SK-N-MC (cell line): ENCODE results near the gene CLUH.

ENCODE experiments used
- DNase-seq: peaks from one replicate; pipeline ENCODE4 v3.0.0-alpha.2; 2011; ENCODE audit warnings: low read depth, low spot score
- H3K27ac ChIP-seq: fragments of 200-600 bp; sonication (generic); 2 replicates; pipeline ENCODE4 v1.5.1; 2016; ENCODE audit warnings: mixed run types
- H3K36me3 ChIP-seq: fragments of 200-600 bp; sonication (generic); 2 replicates; pipeline ENCODE4 v1.6.1; 2017; ENCODE audit warnings: antibody characterized with exemption, low read length, mixed read lengths; ENCODE audit not compliant: insufficient read depth
- H3K4me3 ChIP-seq: fragments of 200-600 bp; sonication (generic); 2 replicates; pipeline ENCODE4 v1.5.1; 2016
- H3K9ac ChIP-seq: fragments of 200-600 bp; sonication (generic); 2 replicates; pipeline ENCODE4 v1.8.0; 2017; ENCODE audit warnings: mixed run types, mixed read lengths; ENCODE audit not compliant: insufficient read length
- H3K9me3 ChIP-seq: fragments of 200-600 bp; sonication (generic); 2 replicates; pipeline ENCODE4 v1.6.1; 2017; ENCODE audit warnings: low read depth, mild to moderate bottlenecking, antibody characterized with exemption, low read length, moderate library complexity, mixed read lengths
- EZH2 ChIP-seq: fragments of 200-600 bp; sonication (generic); IDR thresholded peaks from one replicate; pipeline ENCODE4 v1.6.1; 2017; ENCODE audit warnings: antibody characterized with exemption
- FOXP2 ChIP-seq: optimal IDR thresholded peaks from 2 replicates; pipeline ENCODE3; 2011; ENCODE audit warnings: mild to moderate bottlenecking, moderate library complexity; ENCODE audit not compliant: insufficient read depth; ENCODE audit errors: extremely low read length, control extremely low read depth
- POLR2AphosphoS5 ChIP-seq: IDR thresholded peaks from 2 replicates; pipeline ENCODE4 v1.6.1; 2012; ENCODE audit warnings: mild to moderate bottlenecking, low read depth, low read length, borderline replicate concordance

The CLUH gene

DNA sequence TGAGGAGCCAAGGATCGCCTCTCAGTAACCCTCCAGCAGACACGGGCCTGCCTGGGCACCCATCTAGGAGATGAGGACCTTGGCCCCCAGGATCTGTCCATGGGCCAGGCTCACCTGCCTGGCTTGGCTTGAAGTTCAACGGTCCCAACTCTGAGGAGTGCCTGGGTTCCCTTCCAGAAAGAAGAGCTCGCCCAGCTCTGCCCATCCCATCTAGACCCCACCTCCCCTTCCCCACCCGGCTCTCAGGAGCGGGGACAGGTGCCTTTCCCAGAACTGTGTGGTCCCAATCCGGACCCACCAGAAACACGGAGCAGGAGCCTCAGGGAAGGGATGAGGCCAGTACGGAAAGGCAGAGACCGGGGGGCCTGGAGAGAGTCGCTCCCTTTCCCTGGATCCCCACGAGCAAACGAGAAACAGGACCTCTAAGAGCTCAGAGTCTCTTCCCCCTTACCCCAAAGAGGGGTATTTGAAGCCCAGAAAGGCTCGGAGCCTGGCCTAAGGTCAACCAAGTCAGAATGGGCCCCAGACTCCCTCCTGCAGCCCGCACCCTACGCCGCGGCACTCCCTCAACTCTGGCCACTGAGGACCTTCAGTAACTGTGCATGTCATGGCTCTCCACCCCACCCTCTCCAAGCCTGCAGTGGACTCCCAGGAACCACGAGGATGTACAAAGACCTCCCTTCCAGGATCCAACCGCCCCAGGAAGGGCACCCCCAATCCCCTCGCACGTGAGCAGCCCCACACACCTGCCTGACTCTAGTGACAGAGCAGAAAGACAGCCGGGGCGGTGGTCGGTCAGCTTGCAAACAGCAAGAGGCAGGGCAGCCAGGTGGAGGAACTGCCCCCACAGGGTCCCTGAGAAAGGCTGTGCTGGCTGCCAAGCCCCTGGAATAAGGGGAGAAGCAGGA, 5.4 kb downstream of the CLUH start:
- TF ChIP-seq FOXP2 (no peak), EZH2 (no peak)
- Histone ChIP-seq H3K4me3 (no peak overlapping the region), H3K9ac (no peak overlapping the region), H3K27ac (no peak overlapping the region), H3K36me3 (peaks cover 23% of the 10 kb centered on the region; the same call in 1 of the 2 replicates), H3K9me3 (no peaks in the 10 kb centered on the region)
- DNase-seq, result no peak

DNA sequence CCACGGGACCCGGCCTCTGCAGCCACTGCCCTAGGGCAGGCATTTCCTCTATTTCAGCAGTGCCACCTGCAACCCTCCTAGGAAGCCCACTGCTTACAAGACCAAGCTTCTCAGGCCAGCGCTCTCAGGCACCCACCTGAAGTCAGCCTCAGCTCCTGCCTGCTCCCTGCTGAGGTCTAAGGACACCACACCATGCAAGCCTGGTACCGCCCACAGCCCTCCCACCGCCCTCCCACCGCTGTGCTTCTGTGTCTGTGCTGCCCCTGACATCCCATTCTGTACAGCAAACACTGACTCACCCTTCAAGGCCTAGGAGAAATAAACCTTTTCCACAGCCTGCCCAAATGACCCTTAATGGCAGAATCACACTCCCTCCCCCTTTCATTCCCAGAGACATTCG, 6.3 kb downstream of the CLUH start:
- H3K9ac ChIP-seq, result no peak overlapping the region
- no peak overlapping the region for H3K27ac ChIP-seq
- no peak for DNase-seq
- no peak for TF ChIP-seq EZH2
- no peak for TF ChIP-seq FOXP2
- TF ChIP-seq POLR2AphosphoS5, result no peak
- H3K4me3 ChIP-seq, result no peak overlapping the region
- no peaks in the 10 kb centered on the region for H3K9me3 ChIP-seq
- peaks cover 30% of the 10 kb centered on the region; the same call in 1 of the 2 replicates for H3K36me3 ChIP-seq

DNA sequence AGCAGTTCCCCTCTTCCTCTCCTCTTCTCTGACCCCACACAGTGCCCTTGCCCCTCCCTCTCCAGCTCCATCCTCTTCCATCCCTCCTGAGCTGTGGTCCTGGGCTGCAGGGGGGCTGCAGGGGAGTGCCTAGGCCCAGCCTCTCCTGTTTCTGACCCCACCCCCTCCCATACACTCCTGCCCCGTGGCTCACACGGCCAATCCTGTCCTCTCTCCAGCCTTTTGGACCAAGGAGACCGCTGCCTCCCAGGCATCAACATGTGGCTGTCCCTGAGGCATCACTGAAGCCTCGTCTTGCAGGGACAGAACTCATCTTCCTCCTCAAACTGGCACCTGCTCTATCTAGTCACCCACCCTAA, 6.7 kb downstream of the CLUH start:
- TF ChIP-seq EZH2 (no peak), POLR2AphosphoS5 (no peak), FOXP2 (no peak)

DNA sequence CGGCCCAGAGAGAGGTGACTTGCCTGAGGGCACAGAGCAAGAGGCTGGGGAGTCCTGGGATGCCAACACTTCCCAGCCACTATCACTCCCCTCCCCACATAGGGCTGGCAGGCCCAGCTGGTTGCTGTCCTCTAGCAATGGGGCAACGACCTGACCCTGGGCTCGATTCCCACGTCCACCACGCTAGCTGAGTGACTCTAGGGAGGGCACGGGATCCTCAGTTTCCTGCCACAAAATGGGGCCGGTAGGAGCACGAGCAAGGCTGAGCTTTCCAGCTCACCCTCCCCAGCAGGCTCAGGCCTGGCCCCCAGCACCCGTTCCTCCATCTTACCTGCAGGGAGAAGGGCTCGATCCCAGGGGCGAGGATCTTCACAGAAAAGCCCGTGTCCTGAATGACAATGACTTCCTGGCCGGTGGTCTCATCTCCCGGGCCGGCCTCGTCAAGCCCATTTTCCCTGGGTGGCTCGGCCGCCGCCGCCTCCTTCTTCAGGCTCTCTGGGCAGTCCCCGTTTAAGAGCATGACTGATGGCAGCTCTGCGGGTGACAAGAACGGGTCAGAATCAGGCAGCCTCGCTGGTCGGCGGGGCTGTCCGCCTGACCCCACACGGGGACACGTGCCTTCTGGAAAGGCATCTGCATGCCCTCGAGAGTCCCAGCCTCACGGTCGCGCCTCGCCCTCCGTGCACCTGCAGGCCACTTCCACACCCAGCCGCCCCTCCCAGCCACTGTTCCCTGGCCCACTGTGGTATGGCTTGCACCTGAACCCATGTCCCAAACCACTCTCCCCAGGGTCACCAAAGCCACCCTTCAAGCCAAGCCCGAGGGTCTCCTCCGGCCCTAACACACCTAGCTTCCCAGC, 7.3 kb downstream of the CLUH start:
- no peaks in the 10 kb centered on the region for H3K9me3 ChIP-seq
- no peak overlapping the region for H3K4me3 ChIP-seq
- H3K36me3 ChIP-seq, result peaks cover 36% of the 10 kb centered on the region; the same call in 1 of the 2 replicates
- no peak overlapping the region for H3K27ac ChIP-seq
- H3K9ac ChIP-seq, result no peak overlapping the region
- TF ChIP-seq POLR2AphosphoS5 (no peak), FOXP2 (no peak)
- DNase-seq, result no peak

More for the DNA sequence above, 6.7 kb downstream of the CLUH start:
- Histone ChIP-seq H3K36me3 (peaks cover 34% of the 10 kb centered on the region; the same call in 1 of the 2 replicates), H3K9me3 (no peaks in the 10 kb centered on the region), H3K4me3 (no peak overlapping the region), H3K27ac (no peak overlapping the region), H3K9ac (no peak overlapping the region)
- no peak for DNase-seq

DNA sequence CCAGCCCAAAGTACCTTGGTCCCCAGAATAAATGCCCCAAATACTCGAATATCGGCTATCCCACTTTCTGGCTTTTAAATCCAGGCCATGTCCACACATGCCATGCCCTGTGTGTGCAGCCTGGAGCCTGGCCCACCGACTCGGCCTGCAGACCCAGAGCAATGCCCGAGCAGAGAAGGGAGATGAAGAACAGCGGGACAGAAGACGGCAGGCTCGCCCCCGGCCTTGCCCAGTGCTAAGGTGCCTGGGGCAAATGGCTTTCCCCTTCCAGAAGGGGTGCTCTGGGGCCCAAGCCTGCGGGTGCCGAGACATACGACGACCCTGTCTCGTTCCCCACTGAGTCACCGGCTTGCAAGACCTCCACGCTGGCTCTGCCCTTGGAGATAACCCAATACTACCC, 8.0 kb downstream of the CLUH start:
- TF ChIP-seq POLR2AphosphoS5, result no peak
- no peak for TF ChIP-seq FOXP2
- peaks cover 43% of the 10 kb centered on the region for H3K36me3 ChIP-seq

DNA sequence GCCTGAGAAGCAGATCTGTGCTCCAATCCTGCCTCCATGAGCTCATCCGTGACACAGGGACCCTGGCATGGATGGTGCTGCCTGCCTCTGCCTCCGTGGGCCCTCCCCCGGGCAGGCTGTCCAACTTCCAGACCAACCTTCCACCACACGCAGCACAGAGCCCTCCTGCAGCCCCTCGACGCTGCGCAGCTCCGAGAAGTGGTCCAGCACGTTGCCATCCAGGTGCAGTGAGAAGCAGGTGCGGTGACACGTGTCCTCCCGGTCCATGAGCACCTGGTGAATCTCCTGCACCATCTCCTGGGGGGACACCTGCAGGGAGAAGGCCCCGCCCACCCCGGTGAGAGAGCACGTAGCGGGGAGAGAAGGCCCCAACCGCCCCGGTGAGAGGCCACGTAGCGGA, 8.4 kb downstream of the CLUH start:
- TF ChIP-seq FOXP2, result no peak
- TF ChIP-seq POLR2AphosphoS5, result no peak
- no peak for TF ChIP-seq EZH2
- H3K36me3 ChIP-seq, result peaks cover 47% of the 10 kb centered on the region
- H3K9me3 ChIP-seq, result no peaks in the 10 kb centered on the region
- no peak overlapping the region for H3K27ac ChIP-seq
- no peak overlapping the region for H3K4me3 ChIP-seq
- no peak for DNase-seq
- no peak overlapping the region for H3K9ac ChIP-seq

More for the DNA sequence above, 8.0 kb downstream of the CLUH start:
- H3K27ac ChIP-seq, result no peak overlapping the region
- DNase-seq, result no peak
- H3K9ac ChIP-seq, result no peak overlapping the region
- no peaks in the 10 kb centered on the region for H3K9me3 ChIP-seq
- no peak overlapping the region for H3K4me3 ChIP-seq

DNA sequence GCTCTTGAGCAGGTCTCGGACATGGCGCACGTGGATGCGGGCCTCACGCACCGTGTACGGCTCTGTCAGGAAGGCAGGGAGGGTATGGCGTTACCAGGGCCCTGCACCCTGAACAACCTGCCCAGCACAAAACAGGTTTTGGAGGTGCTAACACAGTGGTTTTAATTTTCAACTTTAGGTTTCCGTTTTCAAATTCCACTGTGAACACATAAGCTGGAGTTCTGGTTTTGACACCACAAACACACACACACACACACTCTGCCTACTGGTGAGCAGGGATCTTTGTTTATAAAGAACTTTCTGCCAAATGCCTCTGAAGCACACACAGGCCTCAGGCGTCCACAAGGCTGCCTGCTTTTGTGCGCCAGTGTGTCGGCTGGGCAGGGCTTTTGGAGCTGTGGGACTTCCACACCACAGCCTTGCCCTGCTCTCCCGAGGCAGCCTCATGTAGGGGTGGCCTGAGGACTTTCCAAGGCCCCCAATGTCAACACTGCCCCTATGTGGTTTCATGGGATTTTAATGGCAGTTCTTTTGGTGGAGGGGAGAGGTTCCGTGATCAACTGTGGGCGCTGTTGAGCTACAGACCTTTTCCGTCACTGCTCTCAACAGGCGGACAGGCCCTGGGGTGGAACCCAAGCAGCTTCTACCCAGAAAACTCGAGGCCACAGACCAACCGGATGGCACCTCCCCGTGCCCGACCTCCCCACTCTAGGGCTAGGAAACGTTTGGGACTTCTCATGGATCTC, 9.4 kb downstream of the CLUH start:
- TF ChIP-seq EZH2 (no peak), POLR2AphosphoS5 (no peak), FOXP2 (no peak)
- H3K9me3 ChIP-seq, result no peaks in the 10 kb centered on the region
- H3K4me3 ChIP-seq, result no peak overlapping the region
- no peak for DNase-seq
- H3K36me3 ChIP-seq, result peaks cover 56% of the 10 kb centered on the region
- no peak overlapping the region for H3K27ac ChIP-seq
- H3K9ac ChIP-seq, result no peak overlapping the region
